ENCODE data around the gene RNF5.

GRCh38 chr6:32156891-32157290, 21.3 kb upstream of the RNF5 start:
- no peak for TF ChIP-seq CTCF (IDR thresholded peaks at IDR 0.05)
- no peak for TF ChIP-seq POLR2A (IDR thresholded peaks at IDR 0.05)
- no peak for TF ChIP-seq EP300 (IDR thresholded peaks at IDR 0.05)
